Measurements from ENCODE around the gene SPPL3. TPM values are rescaled to one million over a fixed set of nuclear protein-coding genes. Genes with fewer than 3 reads are reported as not detected.
A peak's percentile ranks its signal among the peaks of the same experiment; 100 is the strongest.
"Not testable (repeated sequence)": the region's sequence is repeated elsewhere in the genome, so short reads cannot be mapped to it uniquely, and the experiment has no call there.

The SPPL3 gene, protein sequence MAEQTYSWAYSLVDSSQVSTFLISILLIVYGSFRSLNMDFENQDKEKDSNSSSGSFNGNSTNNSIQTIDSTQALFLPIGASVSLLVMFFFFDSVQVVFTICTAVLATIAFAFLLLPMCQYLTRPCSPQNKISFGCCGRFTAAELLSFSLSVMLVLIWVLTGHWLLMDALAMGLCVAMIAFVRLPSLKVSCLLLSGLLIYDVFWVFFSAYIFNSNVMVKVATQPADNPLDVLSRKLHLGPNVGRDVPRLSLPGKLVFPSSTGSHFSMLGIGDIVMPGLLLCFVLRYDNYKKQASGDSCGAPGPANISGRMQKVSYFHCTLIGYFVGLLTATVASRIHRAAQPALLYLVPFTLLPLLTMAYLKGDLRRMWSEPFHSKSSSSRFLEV
- total RNA-seq = 10 to 100 TPM; 13.5 to 16.5 TPM

DNA sequence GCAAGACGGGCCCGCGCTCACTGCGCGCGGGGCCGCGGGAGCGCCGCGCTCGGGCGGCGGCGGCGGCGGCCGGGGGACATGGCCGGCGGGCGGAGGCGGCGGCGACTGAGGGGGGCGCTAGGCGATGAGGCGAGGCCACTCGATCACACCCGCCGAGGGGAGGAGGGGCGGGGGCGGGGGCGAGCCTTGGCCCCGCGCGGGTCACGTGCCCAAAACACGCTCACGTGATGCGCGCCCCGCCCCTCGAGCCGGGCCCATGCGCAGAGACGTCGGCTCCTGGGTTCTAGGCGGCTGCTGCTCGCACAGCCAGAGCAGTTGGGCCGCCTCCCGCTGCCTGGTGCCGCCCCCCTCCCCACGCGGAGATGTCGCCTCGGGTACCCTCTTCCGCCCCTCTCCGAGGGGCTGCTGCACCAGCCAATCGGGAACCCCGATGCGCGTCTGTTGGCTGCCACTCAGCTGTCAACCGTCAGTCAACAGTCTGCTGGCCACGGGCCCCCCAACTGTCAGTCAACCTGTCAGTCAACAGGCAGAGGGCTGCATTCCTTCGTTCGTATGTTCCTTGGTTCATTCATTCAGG is at the start of gene SPPL3:
SPPL3 (minus strand) TSS at position 162 of the 577 bp plus-strand sequence. CDS start 491 bp downstream, outside the sequence.
- ATAC-seq (peak; percentile 88), DNase-seq (peak; percentile 93 to 96 (median 94))
- Histone ChIP-seq H3K4me1 (peaks cover 27% of the 10 kb centered on the region), H3K36me3 (replicated peaks in 1 of 2; ENCODE audit: insufficient read depth in 1 of 2, low read depth in 2 of 2) (no peaks in the 10 kb centered on the region), H3K27ac (peak within 1 kb of the TSS; percentile 43 to 89 (median 84)), H3K27me3 (no peaks in the 10 kb centered on the region), H3K4me3 (peak within 1 kb of the TSS; percentile 48 to 88), H3K9me3 (no peaks in the 10 kb centered on the region)
- 0% methylated on average over 44 of the region's 66 CpGs; no CpG with 5 or more reads in 1 of the 2 donors for WGBS, 2 donors
- intact Hi-C loops (cut with DNase I) = no loop called here
- TF ChIP-seq POLR2A (IDR thresholded peaks at IDR 0.05) = peak; percentile 26 to 64 (median 63)
- TF ChIP-seq, protein P1, sequence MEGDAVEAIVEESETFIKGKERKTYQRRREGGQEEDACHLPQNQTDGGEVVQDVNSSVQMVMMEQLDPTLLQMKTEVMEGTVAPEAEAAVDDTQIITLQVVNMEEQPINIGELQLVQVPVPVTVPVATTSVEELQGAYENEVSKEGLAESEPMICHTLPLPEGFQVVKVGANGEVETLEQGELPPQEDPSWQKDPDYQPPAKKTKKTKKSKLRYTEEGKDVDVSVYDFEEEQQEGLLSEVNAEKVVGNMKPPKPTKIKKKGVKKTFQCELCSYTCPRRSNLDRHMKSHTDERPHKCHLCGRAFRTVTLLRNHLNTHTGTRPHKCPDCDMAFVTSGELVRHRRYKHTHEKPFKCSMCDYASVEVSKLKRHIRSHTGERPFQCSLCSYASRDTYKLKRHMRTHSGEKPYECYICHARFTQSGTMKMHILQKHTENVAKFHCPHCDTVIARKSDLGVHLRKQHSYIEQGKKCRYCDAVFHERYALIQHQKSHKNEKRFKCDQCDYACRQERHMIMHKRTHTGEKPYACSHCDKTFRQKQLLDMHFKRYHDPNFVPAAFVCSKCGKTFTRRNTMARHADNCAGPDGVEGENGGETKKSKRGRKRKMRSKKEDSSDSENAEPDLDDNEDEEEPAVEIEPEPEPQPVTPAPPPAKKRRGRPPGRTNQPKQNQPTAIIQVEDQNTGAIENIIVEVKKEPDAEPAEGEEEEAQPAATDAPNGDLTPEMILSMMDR (IDR thresholded peaks at IDR 0.05) = peak in 2 of 7 experiments; percentile 21 to 35

DNA sequence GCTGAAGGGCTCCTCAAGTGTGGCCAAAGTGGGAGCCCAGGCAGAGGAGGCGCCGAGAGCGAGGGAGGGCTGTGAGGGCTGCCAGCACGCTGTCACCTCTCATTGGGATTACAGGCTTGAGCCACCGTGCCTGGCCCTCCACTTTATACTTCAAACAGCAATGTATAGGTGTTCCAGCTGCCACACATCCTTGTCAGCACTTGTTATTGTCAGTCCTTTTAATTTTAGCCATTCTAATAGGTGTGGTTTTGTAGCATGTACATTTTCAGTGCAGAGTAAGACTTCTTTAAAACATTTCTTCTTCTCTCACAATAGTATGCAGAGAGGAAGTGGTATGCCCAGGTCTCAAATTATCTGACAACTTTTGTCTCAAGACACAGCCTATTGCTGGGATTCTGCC is 46.6 kb upstream of the SPPL3 start:
- Histone ChIP-seq H3K36me3 (replicated peaks in 1 of 2; ENCODE audit: insufficient read depth in 1 of 2, low read depth in 2 of 2) (no peaks in the 10 kb centered on the region), H3K4me3 (no peak overlapping the region), H3K4me1 (no peaks in the 10 kb centered on the region), H3K9me3 (no peaks in the 10 kb centered on the region), H3K27me3 (no peaks in the 10 kb centered on the region), H3K27ac (no peak overlapping the region)
- TF ChIP-seq, protein P1 (IDR thresholded peaks at IDR 0.05) = no peak
- intact Hi-C loops (cut with DNase I) = loop anchor here (5.0 kb wide), 1 partner anchor 51 kb away; no protein-coding TSS in a partner anchor
- DNase-seq (no peak), ATAC-seq (no peak)
- WGBS, 2 donors = 94 to 97% methylated on average over 5 of the region's 5 CpGs

GRCh38 chr12:120950260-120950799 is 46.2 kb upstream of the SPPL3 start:
- H3K9me3 ChIP-seq; H3K4me3 ChIP-seq; H3K36me3 ChIP-seq (replicated peaks in 1 of 2; ENCODE audit: insufficient read depth in 1 of 2, low read depth in 2 of 2); DNase-seq; ATAC-seq; H3K4me1 ChIP-seq; H3K27ac ChIP-seq; H3K27me3 ChIP-seq: not testable (repeated sequence)
- intact Hi-C loops (cut with DNase I) = loop anchor here (5.0 kb wide), 1 partner anchor 52 kb away; no protein-coding TSS in a partner anchor
- WGBS, 2 donors = 83% methylated on average over 23 of the region's 31 CpGs; no CpG with 5 or more reads in 1 of the 2 donors

DNA sequence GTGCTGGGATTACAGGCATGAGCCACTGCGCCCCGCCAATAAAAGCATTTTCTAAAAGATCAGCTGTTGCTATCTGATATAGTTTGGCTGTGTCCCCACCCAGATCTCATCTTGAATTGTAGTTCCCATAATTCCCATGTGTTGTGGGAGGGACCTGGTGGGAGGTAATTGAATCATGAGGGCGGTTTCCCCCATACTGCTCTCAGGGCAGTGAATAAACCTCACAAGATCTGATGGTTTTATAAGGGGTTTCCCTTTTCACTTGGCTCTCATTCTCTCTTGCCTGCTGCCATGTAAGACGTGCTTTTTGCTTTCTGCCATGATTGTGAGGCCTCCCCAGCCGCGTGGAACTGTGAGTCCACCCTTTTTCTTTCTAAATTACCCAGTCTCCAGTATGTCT is 41.4 kb upstream of the SPPL3 start:
- DNase-seq; H3K4me3 ChIP-seq; H3K36me3 ChIP-seq (replicated peaks in 1 of 2; ENCODE audit: insufficient read depth in 1 of 2, low read depth in 2 of 2); H3K9me3 ChIP-seq; H3K27me3 ChIP-seq; ATAC-seq; H3K4me1 ChIP-seq; intact Hi-C loops (cut with DNase I); H3K27ac ChIP-seq: not testable (repeated sequence)
- 80 to 82% methylated on average over 6 of the region's 6 CpGs for WGBS, 2 donors

DNA sequence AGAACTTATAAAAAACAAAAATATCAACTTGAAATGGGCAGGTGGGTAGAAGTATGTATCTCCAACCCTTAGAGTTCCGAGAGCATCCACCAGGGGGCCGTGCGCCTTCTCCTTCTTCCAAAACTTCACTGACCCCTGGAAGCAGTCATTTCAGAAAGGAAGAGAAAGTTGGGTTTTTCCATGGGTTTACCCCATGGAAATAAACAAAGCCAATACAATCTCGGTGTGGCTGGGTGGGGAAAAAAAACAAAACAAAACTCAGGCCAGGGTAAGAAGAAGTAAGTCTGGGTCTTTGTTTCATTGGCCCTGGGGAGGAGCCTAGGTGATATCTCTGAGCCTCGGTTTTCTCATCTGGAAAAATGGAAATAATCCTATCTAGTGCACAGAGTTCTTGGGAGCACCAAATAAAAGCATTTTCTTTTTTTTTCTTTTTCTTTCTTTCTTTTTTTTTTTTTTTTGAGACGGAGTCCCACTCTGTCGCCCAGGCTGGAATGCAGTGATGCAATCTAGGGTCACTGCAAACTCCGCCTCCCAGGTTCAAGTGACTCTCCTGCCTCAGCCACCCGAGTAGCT is 40.6 kb upstream of the SPPL3 start:
- intact Hi-C loops (cut with DNase I) = no loop called here
- Histone ChIP-seq H3K27me3 (no peaks in the 10 kb centered on the region), H3K4me3 (no peak overlapping the region), H3K36me3 (replicated peaks in 1 of 2; ENCODE audit: insufficient read depth in 1 of 2, low read depth in 2 of 2) (no peaks in the 10 kb centered on the region), H3K4me1 (no peaks in the 10 kb centered on the region), H3K9me3 (no peaks in the 10 kb centered on the region), H3K27ac (no peak overlapping the region)
- TF ChIP-seq POLR2A (IDR thresholded peaks at IDR 0.05) = no peak
- TF ChIP-seq, protein P1 (IDR thresholded peaks at IDR 0.05) = peak; percentile 60 to 80 (median 71)
- DNase-seq (peak; percentile 60 to 82 (median 72)), ATAC-seq (peak; percentile 66)
- 39% methylated on average over 9 of the region's 9 CpGs for WGBS, 2 donors
